HG03066 (cell line): Measurements from ENCODE around the gene C7.
"Not testable (repeated sequence)": the region's sequence is repeated elsewhere in the genome, so short reads cannot be mapped to it uniquely, and the experiment has no call there.

Experiments used
- ATAC-seq: cut with Tn5 transposase; IDR thresholded peaks from one replicate; pipeline ENCODE4 v1.9.1; 2021; ENCODE audit warnings: low read depth; ENCODE audit not compliant: unreplicated experiment

The C7 gene

GRCh38 chr5:40988746-40989510 lies 79.6 kb downstream of the C7 start:
- ATAC-seq: no peak

GRCh38 chr5:40991168-40991980 lies 82.1 kb downstream of the C7 start:
- ATAC-seq: no peak

GRCh38 chr5:40991981-40992559 lies 82.8 kb downstream of the C7 start:
- no peak for ATAC-seq

- ATAC-seq: no peak
These were observed 86.7 kb downstream of the C7 start for GRCh38 chr5:40995801-40996586.

DNA sequence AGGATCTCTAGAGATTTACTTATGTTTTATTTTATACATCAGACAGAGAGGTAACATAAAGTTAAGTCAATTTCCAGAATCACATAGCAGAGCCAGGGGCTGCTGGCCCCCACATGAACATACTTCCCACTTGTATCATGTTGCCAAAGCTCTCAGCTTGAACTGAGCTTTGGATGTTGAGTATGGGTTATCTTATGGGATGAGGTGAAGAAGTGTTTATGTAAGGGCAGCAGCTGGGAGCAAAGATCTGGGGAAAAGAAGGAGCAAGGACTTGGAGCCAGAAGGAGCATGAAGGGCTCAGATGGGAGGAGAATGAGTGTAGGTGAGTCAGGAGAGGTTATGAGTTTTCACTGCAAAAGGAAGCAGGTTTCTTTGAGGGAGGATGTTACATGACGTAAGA lies 89.8 kb downstream of the C7 start:
- no peak for ATAC-seq

GRCh38 chr5:40999966-41000365 lies 90.7 kb downstream of the C7 start:
- ATAC-seq: no peak

DNA sequence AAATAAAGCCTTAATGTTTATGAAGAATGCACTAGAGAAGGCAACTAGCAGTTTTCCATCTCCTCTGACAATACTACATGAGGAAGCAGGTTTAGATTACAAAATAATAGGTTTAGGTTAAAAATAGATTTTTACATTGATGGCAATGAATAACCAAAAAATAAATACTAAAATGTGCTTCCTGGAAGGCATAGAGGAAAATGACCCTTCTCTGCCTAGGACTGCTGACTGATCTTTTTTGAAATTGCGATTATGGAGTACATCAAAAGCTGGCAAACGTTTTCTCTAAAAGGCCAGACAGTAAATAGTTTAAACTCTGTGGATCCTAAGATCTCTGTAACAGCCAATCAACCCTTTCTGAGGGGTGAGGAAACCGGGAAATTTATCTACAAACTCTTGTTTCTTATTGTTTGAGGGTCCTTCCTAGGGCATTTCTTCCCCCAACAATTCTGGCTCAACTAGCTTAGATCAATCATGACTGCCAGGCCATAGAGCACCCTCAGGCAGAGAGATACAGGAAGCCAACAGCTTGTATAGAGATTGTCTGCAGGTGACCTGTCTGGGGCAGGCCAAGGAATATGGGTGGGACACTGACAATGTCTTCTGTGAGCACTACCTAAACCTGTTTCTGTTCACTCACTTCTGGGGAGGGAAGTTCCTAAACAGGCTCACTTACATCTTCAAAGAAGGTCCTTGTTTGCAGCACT lies 94.5 kb downstream of the C7 start:
- ATAC-seq: no peak

GRCh38 chr5:41004931-41005330 lies 95.6 kb downstream of the C7 start:
- no peak for ATAC-seq

- ATAC-seq: no peak
These were observed 99.9 kb downstream of the C7 start for GRCh38 chr5:41009232-41009631.

DNA sequence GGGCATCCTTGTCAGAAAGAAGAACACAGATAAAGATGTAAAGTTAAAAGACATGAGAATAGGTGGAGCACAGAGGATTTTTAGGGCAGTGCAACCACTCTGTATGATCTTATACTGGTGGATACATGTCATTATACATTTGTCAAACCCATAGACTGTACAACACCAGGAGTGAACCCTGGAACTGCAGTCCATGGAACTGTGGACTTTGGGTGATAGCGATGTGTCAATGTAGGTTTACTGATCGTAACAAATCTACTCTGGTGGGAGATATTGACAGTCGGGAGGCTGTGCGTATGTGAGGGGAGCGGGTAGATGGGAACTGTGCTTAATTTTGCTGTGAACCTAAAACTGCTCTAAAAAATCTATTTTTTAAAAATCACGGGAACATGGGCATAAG lies 101.3 kb downstream of the C7 start:
- ATAC-seq: no peak

DNA sequence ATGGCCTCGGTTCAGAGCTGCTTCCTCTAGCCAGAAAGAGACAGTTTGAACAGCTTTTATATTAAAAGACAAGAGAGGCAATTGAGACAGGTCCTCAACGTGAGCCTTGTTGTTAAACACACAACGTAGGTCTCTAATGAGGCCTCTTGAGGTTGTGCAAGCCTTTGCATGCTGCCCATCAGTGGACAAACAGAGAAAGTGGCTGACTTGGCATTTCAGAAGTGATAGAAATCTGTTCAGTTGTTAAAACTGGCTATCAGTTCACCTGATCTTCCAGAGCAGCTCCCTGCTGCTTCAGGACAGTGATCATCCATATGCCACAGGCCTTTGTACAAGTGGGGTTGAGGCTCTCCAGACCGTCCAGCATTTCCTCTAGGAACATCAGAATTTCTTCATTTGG lies 103.0 kb downstream of the C7 start:
- no peak for ATAC-seq

DNA sequence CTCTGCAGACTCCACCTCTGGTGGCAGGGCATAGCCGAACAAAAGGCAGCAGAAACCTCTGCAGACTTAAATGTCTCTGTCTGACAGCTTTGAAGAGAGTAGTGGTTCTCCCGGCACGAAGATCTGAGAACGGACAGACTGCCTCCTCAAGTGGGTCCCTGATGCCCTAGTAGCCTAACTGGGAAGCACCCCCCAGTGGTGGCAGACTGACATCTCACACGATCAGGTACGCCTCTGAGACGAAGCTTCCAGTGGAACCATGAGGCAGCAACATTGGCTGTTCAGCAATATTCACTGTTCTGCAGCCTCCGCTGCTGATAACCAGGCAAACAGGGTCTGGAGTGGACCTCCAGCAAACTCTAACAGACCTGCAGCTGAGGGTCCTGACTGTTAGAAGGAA lies 113.3 kb downstream of the C7 start:
- ATAC-seq: not testable (repeated sequence)
